HL-60 (cell line): ENCODE results near the gene RALA.
A peak's percentile ranks its signal among the peaks of the same experiment; 100 is the strongest.

Experiments used
- DNase-seq, 2 experiments: peaks; one replicate each; pipeline ENCODE4 v3.0.0-alpha.2; 2010 to 2020; ENCODE audit warnings: low read depth in 1 of 2, low spot score in 1 of 2
- H3K27ac ChIP-seq: fragments of 250-450 bp; sonication (Bioruptor Pico); replicated peaks from 2 replicates; pipeline ENCODE4 v1.5.1; 2020; ENCODE audit warnings: mild to moderate bottlenecking, moderate library complexity
- H3K27me3 ChIP-seq: fragments of 250-450 bp; sonication (Bioruptor Pico); 2 replicates; pipeline ENCODE4 v1.5.1; 2021; ENCODE audit warnings: mild to moderate bottlenecking, moderate library complexity; ENCODE audit not compliant: insufficient read depth, poor library complexity, severe bottlenecking
- H3K4me3 ChIP-seq: replicated peaks from 2 replicates; pipeline ENCODE4 v1.5.1; 2011; ENCODE audit warnings: mild to moderate bottlenecking, control low read depth, low read length; ENCODE audit not compliant: insufficient read depth
- GABPA ChIP-seq: IDR thresholded peaks from 2 replicates; pipeline ENCODE4 v1.6.1; 2012; ENCODE audit warnings: low read depth
- POLR2AphosphoS5 ChIP-seq: IDR thresholded peaks from 2 replicates; pipeline ENCODE4 v1.6.1; 2012; ENCODE audit warnings: low read depth
- REST ChIP-seq: IDR thresholded peaks from 2 replicates; pipeline ENCODE4 v1.6.1; 2012; ENCODE audit warnings: low read depth; ENCODE audit not compliant: insufficient replicate concordance
- SPI1 ChIP-seq: IDR thresholded peaks from 2 replicates; pipeline ENCODE4 v1.6.1; 2012; ENCODE audit warnings: low read depth, mild to moderate bottlenecking, borderline replicate concordance
- TF ChIP-seq, protein P1 (sequence below): IDR thresholded peaks from one replicate; pipeline ENCODE4 v1.5.1; 2011; ENCODE audit warnings: low read length, control low read depth, inconsistent platforms; ENCODE audit not compliant: insufficient read depth

The RALA gene

GRCh38 chr7:39700932-39701331 lies 77.6 kb downstream of the RALA start:
- Histone ChIP-seq H3K27me3 (no peaks in the 10 kb centered on the region), H3K4me3 (no peak overlapping the region), H3K27ac (peak overlapping the region; percentile 19; the same call in 1 of the 2 replicates)
- TF ChIP-seq SPI1 (no peak), POLR2AphosphoS5 (peak; percentile 49; the same call in 1 of the 2 replicates)
- DNase-seq: peak; percentile 86 to 93

DNA sequence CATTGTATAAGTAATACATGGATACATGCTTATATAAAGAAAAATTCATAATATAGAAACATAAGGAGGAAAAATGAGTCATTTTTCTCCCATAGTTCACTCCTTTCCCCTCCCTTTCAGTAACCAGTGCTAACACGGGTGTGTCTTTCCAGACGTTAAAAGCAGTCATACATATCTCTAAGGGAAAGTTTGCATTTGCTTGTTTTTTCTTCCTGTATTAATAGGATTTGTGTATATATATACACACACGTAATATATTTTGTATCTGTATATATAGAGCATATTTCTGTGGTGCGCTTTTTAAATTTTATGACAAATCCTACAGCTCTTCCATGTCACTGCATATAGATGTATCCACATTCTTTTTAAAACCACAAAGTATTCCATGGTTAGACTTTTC lies 78.8 kb downstream of the RALA start:
- DNase-seq: no peak
- Histone ChIP-seq H3K4me3 (no peak overlapping the region), H3K27ac (no peak overlapping the region), H3K27me3 (no peaks in the 10 kb centered on the region)
- no peak for TF ChIP-seq GABPA
- TF ChIP-seq SPI1: no peak
- TF ChIP-seq, protein P1, sequence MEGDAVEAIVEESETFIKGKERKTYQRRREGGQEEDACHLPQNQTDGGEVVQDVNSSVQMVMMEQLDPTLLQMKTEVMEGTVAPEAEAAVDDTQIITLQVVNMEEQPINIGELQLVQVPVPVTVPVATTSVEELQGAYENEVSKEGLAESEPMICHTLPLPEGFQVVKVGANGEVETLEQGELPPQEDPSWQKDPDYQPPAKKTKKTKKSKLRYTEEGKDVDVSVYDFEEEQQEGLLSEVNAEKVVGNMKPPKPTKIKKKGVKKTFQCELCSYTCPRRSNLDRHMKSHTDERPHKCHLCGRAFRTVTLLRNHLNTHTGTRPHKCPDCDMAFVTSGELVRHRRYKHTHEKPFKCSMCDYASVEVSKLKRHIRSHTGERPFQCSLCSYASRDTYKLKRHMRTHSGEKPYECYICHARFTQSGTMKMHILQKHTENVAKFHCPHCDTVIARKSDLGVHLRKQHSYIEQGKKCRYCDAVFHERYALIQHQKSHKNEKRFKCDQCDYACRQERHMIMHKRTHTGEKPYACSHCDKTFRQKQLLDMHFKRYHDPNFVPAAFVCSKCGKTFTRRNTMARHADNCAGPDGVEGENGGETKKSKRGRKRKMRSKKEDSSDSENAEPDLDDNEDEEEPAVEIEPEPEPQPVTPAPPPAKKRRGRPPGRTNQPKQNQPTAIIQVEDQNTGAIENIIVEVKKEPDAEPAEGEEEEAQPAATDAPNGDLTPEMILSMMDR: no peak
- TF ChIP-seq POLR2AphosphoS5: no peak
- TF ChIP-seq REST: no peak

GRCh38 chr7:39703144-39703543 lies 79.8 kb downstream of the RALA start:
- DNase-seq: no peak
- Histone ChIP-seq H3K27ac (no peak overlapping the region), H3K4me3 (no peak overlapping the region), H3K27me3 (no peaks in the 10 kb centered on the region)
- TF ChIP-seq, protein P1: no peak
- TF ChIP-seq GABPA (no peak), POLR2AphosphoS5 (no peak), SPI1 (no peak), REST (no peak)

DNA sequence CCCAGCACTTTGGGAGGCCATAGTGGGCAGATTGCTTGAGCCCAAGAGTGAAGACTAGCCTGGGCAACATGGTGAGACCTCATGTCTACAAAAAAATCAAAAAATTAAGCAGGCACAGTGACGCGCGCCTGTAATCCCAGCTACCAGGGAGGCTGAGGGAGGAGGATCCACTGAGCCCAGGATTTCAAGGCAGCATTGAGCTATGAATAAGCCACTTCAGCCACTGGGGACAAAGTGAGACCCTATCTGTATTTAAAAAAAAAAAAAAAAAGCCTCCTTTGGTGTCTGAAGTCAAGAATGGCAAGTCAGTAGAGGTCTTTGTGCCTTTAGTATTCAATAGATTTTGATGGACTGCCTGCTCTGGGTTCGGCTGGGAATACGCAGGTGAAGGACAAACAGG lies 85.7 kb downstream of the RALA start:
- DNase-seq: no peak
- Histone ChIP-seq H3K27me3 (no peaks in the 10 kb centered on the region), H3K27ac (no peak overlapping the region), H3K4me3 (no peak overlapping the region)
- no peak for TF ChIP-seq POLR2AphosphoS5
- TF ChIP-seq SPI1: no peak
- no peak for TF ChIP-seq REST
- no peak for TF ChIP-seq GABPA
- TF ChIP-seq, protein P1: no peak
